ENCODE data around the gene DBET.
"Not testable (repeated sequence)": the region's sequence is repeated elsewhere in the genome, so short reads cannot be mapped to it uniquely, and the experiment has no call there.

DBET gene

DNA sequence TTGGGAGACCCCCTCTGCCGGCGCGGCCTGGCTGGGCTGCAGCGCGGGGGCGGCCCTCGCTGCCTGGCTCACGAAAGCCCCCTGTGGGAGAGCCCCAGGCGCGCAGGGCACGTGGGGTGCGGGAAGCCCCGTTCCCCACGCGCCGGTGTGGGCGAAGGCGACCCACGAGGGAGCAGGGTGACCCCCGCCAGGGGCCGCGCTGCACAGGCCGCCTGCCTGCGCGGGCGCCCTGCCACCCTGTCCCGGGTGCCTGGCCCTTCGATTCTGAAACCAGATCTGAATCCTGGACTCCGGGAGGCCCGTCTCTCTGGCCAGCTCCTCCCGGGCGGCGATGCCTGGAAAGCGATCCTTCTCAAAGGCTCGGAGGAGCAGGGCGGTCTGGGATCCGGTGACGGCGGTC lies 42.3 kb upstream of the DBET start:
- not testable (repeated sequence) for H3K36me3 ChIP-seq (ENCODE audit: control insufficient read depth, insufficient read depth, low read length); H3K9ac ChIP-seq (ENCODE audit: low read length); H3K4me3 ChIP-seq (ENCODE audit: low read length); H3K27ac ChIP-seq (ENCODE audit: low read depth, low read length); H3K4me1 ChIP-seq (ENCODE audit: control insufficient read depth, insufficient read depth, low read length)
- H3K27me3 ChIP-seq (ENCODE audit: control insufficient read depth, insufficient read depth, low read length) = peaks cover 12% of the 10 kb centered on the region

DNA sequence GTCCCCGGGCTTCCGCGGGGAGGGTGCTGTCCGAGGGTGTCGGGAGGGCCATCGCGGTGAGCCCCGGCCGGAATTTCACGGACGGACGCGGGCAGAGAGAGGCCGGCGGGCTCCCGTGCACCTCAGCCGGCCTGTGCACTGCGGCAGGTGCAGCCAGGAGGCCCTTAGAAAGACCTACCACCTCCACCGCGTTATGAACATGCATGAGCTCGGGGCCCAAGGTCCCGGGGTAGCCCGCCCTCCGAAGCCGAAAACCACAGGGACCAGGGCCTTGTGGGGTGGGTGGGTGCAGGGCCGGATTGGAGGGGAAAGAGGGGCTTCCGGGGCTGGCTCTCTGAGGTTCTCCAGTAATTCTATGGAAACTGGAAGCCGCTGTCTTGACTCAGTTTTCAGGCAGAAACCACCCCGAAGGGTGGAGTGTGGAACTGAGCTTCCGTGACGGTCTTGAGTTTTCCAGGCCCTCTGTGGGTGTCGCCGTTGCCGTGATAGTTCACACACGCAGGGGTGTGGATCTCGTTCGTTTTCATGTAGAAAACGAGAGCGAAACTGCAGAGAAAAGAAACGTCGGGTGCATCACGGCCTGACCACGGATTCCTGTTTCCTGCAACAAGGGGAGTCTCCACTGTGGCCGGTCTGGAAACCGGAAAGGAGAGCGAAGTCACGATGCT lies 41.6 kb upstream of the DBET start:
- H3K4me1 ChIP-seq (ENCODE audit: control insufficient read depth, insufficient read depth, low read length); H3K9ac ChIP-seq (ENCODE audit: low read length); H3K36me3 ChIP-seq (ENCODE audit: control insufficient read depth, insufficient read depth, low read length); H3K27ac ChIP-seq (ENCODE audit: low read depth, low read length): not testable (repeated sequence)
- H3K27me3 ChIP-seq (ENCODE audit: control insufficient read depth, insufficient read depth, low read length) = peaks cover 10% of the 10 kb centered on the region
- peak overlapping the region; percentile 19 for H3K4me3 ChIP-seq (ENCODE audit: low read length)

- not testable (repeated sequence) for H3K4me3 ChIP-seq (ENCODE audit: low read length); H3K4me1 ChIP-seq (ENCODE audit: control insufficient read depth, insufficient read depth, low read length); H3K27ac ChIP-seq (ENCODE audit: low read depth, low read length); H3K27me3 ChIP-seq (ENCODE audit: control insufficient read depth, insufficient read depth, low read length); H3K9ac ChIP-seq (ENCODE audit: low read length); H3K36me3 ChIP-seq (ENCODE audit: control insufficient read depth, insufficient read depth, low read length)
Measured at GRCh38 chr4:190027156-190027555, 37.1 kb upstream of the DBET start, which contains the start of gene FRG2. TSS of gene FRG2 (minus strand) at chr4:190027256. CDS start at chr4:190027204, 52 bp downstream.

DNA sequence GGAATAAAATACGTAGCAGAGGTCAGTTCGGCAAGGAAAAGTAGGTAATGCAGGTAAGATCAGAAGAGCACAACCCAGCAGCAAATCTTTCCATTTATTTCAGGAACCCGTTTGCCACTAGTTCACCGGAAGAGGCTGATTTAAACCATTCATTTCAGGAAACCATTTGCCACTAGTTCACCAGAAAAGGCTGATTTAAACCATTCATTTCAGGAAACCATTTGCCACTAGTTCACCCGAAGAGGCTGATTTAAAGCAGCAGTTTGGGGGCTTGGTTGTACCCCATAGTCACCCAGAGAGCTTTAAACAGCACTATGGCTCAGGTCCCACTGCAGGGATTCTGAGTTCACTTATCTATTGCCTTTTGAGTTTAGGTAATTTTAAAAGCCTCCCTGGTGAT lies 33.0 kb upstream of the DBET start:
- H3K4me1 ChIP-seq (ENCODE audit: control insufficient read depth, insufficient read depth, low read length); H3K4me3 ChIP-seq (ENCODE audit: low read length); H3K36me3 ChIP-seq (ENCODE audit: control insufficient read depth, insufficient read depth, low read length); H3K27ac ChIP-seq (ENCODE audit: low read depth, low read length); H3K9ac ChIP-seq (ENCODE audit: low read length); H3K27me3 ChIP-seq (ENCODE audit: control insufficient read depth, insufficient read depth, low read length): not testable (repeated sequence)

- H3K36me3 ChIP-seq (ENCODE audit: control insufficient read depth, insufficient read depth, low read length); H3K4me3 ChIP-seq (ENCODE audit: low read length); H3K9ac ChIP-seq (ENCODE audit: low read length); H3K27me3 ChIP-seq (ENCODE audit: control insufficient read depth, insufficient read depth, low read length); H3K4me1 ChIP-seq (ENCODE audit: control insufficient read depth, insufficient read depth, low read length); H3K27ac ChIP-seq (ENCODE audit: low read depth, low read length): not testable (repeated sequence)
Measured at GRCh38 chr4:190037704-190038388, 26.5 kb upstream of the DBET start.

GRCh38 chr4:190040873-190041272 lies 23.4 kb upstream of the DBET start:
- H3K9ac ChIP-seq (ENCODE audit: low read length); H3K36me3 ChIP-seq (ENCODE audit: control insufficient read depth, insufficient read depth, low read length); H3K27ac ChIP-seq (ENCODE audit: low read depth, low read length); H3K4me3 ChIP-seq (ENCODE audit: low read length); H3K4me1 ChIP-seq (ENCODE audit: control insufficient read depth, insufficient read depth, low read length); H3K27me3 ChIP-seq (ENCODE audit: control insufficient read depth, insufficient read depth, low read length): not testable (repeated sequence)

DNA sequence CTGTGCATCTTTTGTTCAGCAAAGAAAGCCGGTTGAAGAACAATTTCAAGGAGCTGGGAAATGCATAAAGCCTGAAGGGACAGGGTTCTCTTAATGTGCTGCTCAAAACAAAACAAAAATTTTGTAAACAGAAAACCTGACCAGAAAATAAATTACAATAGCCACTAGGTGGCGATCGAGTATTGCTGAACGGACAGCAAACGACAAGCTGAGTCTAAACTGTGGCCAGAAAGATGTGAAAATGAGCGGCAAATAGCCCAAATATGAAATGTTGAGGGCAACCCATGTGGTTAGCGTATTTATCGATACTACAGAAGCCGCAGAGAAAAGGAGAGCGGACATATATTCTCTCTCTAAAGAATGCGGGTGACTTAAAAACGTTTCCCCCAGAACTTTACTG lies 16.7 kb upstream of the DBET start:
- H3K27ac ChIP-seq (ENCODE audit: low read depth, low read length); H3K4me3 ChIP-seq (ENCODE audit: low read length); H3K36me3 ChIP-seq (ENCODE audit: control insufficient read depth, insufficient read depth, low read length): not testable (repeated sequence)

DNA sequence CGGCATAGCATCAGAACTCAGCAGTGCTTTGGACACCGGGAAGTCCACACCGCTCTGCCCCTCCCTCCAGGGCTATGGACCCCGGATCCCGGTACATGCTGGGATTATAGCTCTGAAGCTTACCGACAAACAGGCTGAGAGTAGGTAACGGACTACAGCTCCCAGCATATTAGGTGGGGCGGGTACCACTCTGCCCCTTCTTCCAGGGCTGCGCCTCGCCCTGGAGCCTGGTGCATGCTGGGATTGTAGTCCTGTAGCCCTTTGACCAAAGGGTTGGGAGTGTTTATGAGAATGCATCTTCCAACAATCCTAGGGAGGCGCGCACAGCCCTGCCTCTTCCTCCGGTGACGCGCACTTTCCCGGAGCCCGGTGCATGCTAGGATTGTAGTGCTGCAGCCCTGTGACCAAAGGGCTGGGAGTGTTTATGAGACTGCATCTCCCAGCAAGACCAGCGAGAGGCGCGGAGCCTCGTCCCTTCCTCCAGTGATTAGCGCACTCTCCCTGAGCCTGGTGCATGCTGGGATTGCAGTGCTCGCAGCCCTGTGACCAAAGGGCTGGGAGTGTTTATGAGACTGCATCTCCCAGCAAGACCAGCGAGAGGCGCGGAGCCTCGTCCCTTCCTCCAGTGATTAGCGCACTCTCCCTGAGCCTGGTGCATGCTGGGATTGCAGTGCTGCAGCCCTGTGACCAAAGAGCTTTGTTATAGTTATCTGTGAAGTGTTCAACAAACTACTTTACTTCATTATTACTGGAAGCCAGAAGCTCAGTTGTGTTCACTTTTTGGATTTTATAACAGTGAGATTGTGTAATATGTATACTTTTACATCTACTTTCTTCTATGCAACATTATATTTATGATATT lies 14.7 kb upstream of the DBET start:
- H3K9ac ChIP-seq (ENCODE audit: low read length); H3K4me3 ChIP-seq (ENCODE audit: low read length); H3K27me3 ChIP-seq (ENCODE audit: control insufficient read depth, insufficient read depth, low read length); H3K27ac ChIP-seq (ENCODE audit: low read depth, low read length); H3K4me1 ChIP-seq (ENCODE audit: control insufficient read depth, insufficient read depth, low read length); H3K36me3 ChIP-seq (ENCODE audit: control insufficient read depth, insufficient read depth, low read length): not testable (repeated sequence)

More for the DNA sequence above, 16.7 kb upstream of the DBET start:
- H3K4me1 ChIP-seq (ENCODE audit: control insufficient read depth, insufficient read depth, low read length); H3K9ac ChIP-seq (ENCODE audit: low read length); H3K27me3 ChIP-seq (ENCODE audit: control insufficient read depth, insufficient read depth, low read length): not testable (repeated sequence)

DNA sequence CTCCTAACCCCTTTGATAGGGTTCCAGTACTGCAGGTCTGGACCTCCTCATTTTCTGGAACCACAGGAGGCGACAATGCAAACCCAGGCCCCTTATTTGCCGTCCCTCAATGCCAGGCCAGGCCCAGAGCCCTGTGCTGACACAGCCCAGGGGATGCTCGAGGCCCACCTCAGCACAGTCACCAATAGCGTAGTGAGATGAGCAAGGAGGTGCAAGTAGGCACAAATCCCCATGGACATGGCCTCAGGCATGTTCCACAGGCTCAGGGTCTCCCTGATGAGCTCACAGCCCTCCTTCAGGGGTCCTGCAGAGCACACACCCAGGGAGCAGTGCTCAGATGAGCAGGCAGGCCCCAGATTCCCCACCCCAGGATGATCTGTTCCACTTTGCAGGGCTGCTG lies 5.3 kb upstream of the DBET start:
- not testable (repeated sequence) for H3K27ac ChIP-seq (ENCODE audit: low read depth, low read length); H3K36me3 ChIP-seq (ENCODE audit: control insufficient read depth, insufficient read depth, low read length); H3K4me3 ChIP-seq (ENCODE audit: low read length)

DNA sequence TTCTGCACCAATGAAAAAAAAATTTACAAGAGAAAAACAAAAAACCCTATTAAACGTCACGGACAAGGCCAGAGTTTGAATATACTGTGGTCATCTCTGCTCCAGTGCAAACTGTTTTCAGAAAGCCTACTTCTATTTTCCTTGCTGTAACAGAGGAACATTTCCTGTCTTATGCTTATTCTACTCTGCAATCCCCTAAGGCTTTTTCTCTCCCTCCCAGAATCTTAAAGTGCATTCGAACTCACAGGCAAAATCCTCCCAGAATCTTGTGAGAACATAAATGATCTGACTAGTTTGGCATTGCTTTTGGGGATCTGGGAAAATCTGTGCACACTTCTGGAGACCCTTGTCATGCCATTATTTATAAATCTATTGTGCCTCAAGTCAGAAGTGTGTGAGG lies 503 bp downstream of the DBET start:
- H3K4me1 ChIP-seq (ENCODE audit: control insufficient read depth, insufficient read depth, low read length); H3K27me3 ChIP-seq (ENCODE audit: control insufficient read depth, insufficient read depth, low read length); H3K9ac ChIP-seq (ENCODE audit: low read length); H3K27ac ChIP-seq (ENCODE audit: low read depth, low read length); H3K36me3 ChIP-seq (ENCODE audit: control insufficient read depth, insufficient read depth, low read length); H3K4me3 ChIP-seq (ENCODE audit: low read length): not testable (repeated sequence)

More for the DNA sequence above, 5.3 kb upstream of the DBET start:
- H3K4me1 ChIP-seq (ENCODE audit: control insufficient read depth, insufficient read depth, low read length); H3K27me3 ChIP-seq (ENCODE audit: control insufficient read depth, insufficient read depth, low read length); H3K9ac ChIP-seq (ENCODE audit: low read length): not testable (repeated sequence)

GRCh38 chr4:190068351-190068750 lies 4.0 kb downstream of the DBET start:
- H3K27me3 ChIP-seq (ENCODE audit: control insufficient read depth, insufficient read depth, low read length); H3K36me3 ChIP-seq (ENCODE audit: control insufficient read depth, insufficient read depth, low read length); H3K9ac ChIP-seq (ENCODE audit: low read length); H3K27ac ChIP-seq (ENCODE audit: low read depth, low read length); H3K4me3 ChIP-seq (ENCODE audit: low read length); H3K4me1 ChIP-seq (ENCODE audit: control insufficient read depth, insufficient read depth, low read length): not testable (repeated sequence)

- not testable (repeated sequence) for H3K9ac ChIP-seq (ENCODE audit: low read length); H3K4me3 ChIP-seq (ENCODE audit: low read length); H3K27me3 ChIP-seq (ENCODE audit: control insufficient read depth, insufficient read depth, low read length); H3K27ac ChIP-seq (ENCODE audit: low read depth, low read length); H3K36me3 ChIP-seq (ENCODE audit: control insufficient read depth, insufficient read depth, low read length); H3K4me1 ChIP-seq (ENCODE audit: control insufficient read depth, insufficient read depth, low read length)
Measured at GRCh38 chr4:190093052-190093451, 28.8 kb downstream of the DBET start.
